OCI-LY7 (cell line): ENCODE results near the gene PTH2.

ENCODE experiments used
- CTCF ChIP-seq: fragments of 200-600 bp; sonication (generic); conservative IDR thresholded peaks from 2 replicates; pipeline ENCODE4 v1.5.1; 2014; ENCODE audit warnings: mild to moderate bottlenecking, antibody characterized with exemption, low read length, moderate library complexity, mixed read lengths
- EZH2phosphoT487 ChIP-seq: fragments of 200-600 bp; sonication (generic); IDR thresholded peaks from 2 replicates; pipeline ENCODE4 v1.6.1; 2018; ENCODE audit warnings: low read depth, borderline replicate concordance, mild to moderate bottlenecking, mixed run types, antibody characterized with exemption, low read length, moderate library complexity, mixed read lengths

DNA sequence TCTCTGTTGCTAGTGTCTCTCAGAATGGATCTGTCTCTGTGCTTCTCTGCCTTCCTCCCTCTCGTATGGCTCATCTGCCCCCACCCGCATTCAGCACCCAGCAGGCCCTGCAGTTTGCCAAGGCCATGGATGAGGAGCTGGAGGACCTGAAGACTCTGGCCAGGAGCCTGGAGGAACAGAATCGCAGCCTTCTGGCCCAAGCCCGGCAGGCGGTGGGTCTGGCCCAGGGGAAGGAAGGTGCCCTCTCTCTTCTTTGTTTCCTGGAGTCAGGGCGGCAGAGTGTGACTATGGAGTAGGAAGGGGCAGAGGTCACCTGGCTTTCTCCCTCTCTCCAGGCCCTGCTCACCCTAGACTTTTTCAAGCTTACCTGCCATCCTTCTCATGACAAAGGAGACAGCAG lies 24.3 kb downstream of the PTH2 start:
- TF ChIP-seq CTCF (no peak), EZH2phosphoT487 (no peak)
